ENCODE results near the gene PLEKHH2. TPM values are rescaled to one million over a fixed set of nuclear protein-coding genes. Genes with fewer than 3 reads are reported as not detected.

PLEKHH2 gene
- total RNA-seq, 1 donor from 2014 or later: 16.2 TPM

DNA sequence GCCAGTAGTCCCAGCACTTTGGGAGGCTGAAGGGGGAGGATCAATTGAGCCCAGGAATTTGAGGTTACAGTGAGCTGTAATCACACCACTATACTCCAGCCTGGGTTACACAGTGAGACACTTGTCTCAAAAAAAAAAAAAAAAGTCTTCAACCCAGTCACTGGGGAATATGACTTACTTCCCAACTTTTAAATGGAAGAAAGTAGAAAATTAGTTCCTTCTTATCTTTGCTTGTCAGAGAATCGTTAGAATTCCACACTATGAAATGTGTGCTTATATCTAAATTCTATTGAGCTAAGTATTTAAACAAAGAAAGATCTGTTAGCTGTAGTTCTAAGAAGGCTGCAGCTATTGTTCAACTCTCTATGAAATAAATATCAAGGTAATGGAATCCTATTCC lies 159.1 kb downstream of the PLEKHH2 start:
- peaks cover 0 to 18% (median 8%) of the 10 kb centered on the region in 3 donors for H3K36me3 ChIP-seq (ENCODE audit: control insufficient read depth in 3 of 3, insufficient read depth in 3 of 3, low read length in 3 of 3)
- H3K9ac ChIP-seq (ENCODE audit: low read depth in 1 of 3, low read length in 3 of 3): no peak overlapping the region
- H3K4me1 ChIP-seq (ENCODE audit: control insufficient read depth in 3 of 3, insufficient read depth in 3 of 3, low read length in 3 of 3): no peaks in the 10 kb centered on the region
- H3K27ac ChIP-seq (ENCODE audit: low read depth, low read length): no peak overlapping the region
- H3K4me3 ChIP-seq (ENCODE audit: low read length in 3 of 3): no peak overlapping the region
- no peaks in the 10 kb centered on the region for H3K9me3 ChIP-seq (ENCODE audit: control insufficient read depth in 3 of 3, low read length in 3 of 3)
- no peaks in the 10 kb centered on the region for H3K27me3 ChIP-seq (ENCODE audit: control insufficient read depth in 3 of 3, insufficient read depth in 3 of 3, low read length in 3 of 3)

GRCh38 chr2:43798300-43798699 lies 161.2 kb downstream of the PLEKHH2 start:
- H3K36me3 ChIP-seq (ENCODE audit: control insufficient read depth in 3 of 3, insufficient read depth in 3 of 3, low read length in 3 of 3): peaks cover 0 to 20% (median 4%) of the 10 kb centered on the region in 3 donors
- H3K9me3 ChIP-seq (ENCODE audit: control insufficient read depth in 3 of 3, low read length in 3 of 3): no peaks in the 10 kb centered on the region
- no peak overlapping the region for H3K4me3 ChIP-seq (ENCODE audit: low read length in 3 of 3)
- H3K4me1 ChIP-seq (ENCODE audit: control insufficient read depth in 3 of 3, insufficient read depth in 3 of 3, low read length in 3 of 3): no peaks in the 10 kb centered on the region
- no peak overlapping the region for H3K9ac ChIP-seq (ENCODE audit: low read depth in 1 of 3, low read length in 3 of 3)
- H3K27ac ChIP-seq (ENCODE audit: low read depth, low read length): no peak overlapping the region
- H3K27me3 ChIP-seq (ENCODE audit: control insufficient read depth in 3 of 3, insufficient read depth in 3 of 3, low read length in 3 of 3): no peaks in the 10 kb centered on the region

GRCh38 chr2:43800894-43801293 lies 163.8 kb downstream of the PLEKHH2 start:
- Histone ChIP-seq H3K4me1 (ENCODE audit: control insufficient read depth in 3 of 3, insufficient read depth in 3 of 3, low read length in 3 of 3) (no peaks in the 10 kb centered on the region), H3K27ac (ENCODE audit: low read depth, low read length) (no peak overlapping the region), H3K9ac (ENCODE audit: low read depth in 1 of 3, low read length in 3 of 3) (no peak overlapping the region), H3K4me3 (ENCODE audit: low read length in 3 of 3) (no peak overlapping the region), H3K36me3 (ENCODE audit: control insufficient read depth in 3 of 3, insufficient read depth in 3 of 3, low read length in 3 of 3) (peaks cover 2 to 25% (median 4%) of the 10 kb centered on the region in 3 donors), H3K27me3 (ENCODE audit: control insufficient read depth in 3 of 3, insufficient read depth in 3 of 3, low read length in 3 of 3) (no peaks in the 10 kb centered on the region), H3K9me3 (ENCODE audit: control insufficient read depth in 3 of 3, low read length in 3 of 3) (no peaks in the 10 kb centered on the region)

DNA sequence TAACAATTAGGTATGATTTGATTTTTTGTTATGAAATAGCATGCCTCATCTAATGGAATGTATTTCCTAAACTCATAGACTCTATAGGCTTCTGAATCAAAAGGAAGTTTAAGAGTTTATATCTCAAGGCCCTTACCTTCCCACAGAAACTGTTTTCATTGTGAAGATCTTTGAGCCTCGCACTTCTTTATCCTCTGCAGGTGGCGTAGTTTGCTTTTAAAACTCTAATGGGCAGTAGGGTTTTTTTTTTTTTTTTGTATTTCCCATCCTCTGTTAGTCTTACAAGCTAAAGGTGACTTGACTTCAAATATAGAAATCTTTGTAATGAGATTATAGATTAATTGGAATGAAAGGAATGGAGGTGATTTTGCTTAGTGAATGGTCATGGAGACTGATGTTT lies 165.1 kb downstream of the PLEKHH2 start:
- H3K4me3 ChIP-seq (ENCODE audit: low read length in 3 of 3): no peak overlapping the region
- peaks cover 2 to 18% (median 7%) of the 10 kb centered on the region in 3 donors for H3K36me3 ChIP-seq (ENCODE audit: control insufficient read depth in 3 of 3, insufficient read depth in 3 of 3, low read length in 3 of 3)
- no peak overlapping the region for H3K9ac ChIP-seq (ENCODE audit: low read depth in 1 of 3, low read length in 3 of 3)
- no peaks in the 10 kb centered on the region for H3K9me3 ChIP-seq (ENCODE audit: control insufficient read depth in 3 of 3, low read length in 3 of 3)
- H3K27me3 ChIP-seq (ENCODE audit: control insufficient read depth in 3 of 3, insufficient read depth in 3 of 3, low read length in 3 of 3): no peaks in the 10 kb centered on the region
- no peaks in the 10 kb centered on the region for H3K4me1 ChIP-seq (ENCODE audit: control insufficient read depth in 3 of 3, insufficient read depth in 3 of 3, low read length in 3 of 3)
- H3K27ac ChIP-seq (ENCODE audit: low read depth, low read length): no peak overlapping the region

DNA sequence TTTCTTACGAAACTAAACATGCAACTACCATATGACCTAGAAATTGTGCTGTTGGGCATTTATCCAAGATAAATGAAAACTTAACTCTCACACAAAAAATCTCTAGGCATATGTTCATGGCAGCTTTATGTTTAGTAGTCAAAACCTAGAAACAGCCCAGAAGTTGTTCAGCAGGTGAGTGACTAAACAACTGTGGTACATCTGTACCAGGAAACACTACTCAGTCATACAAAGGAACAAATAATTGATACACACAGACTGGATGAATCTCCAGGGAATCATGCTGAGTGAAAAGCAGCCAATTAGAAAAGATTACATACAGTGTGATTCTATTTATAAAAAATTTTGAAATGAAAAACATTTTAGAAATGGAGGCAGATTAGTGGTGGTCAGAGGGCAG lies 166.1 kb downstream of the PLEKHH2 start:
- H3K9ac ChIP-seq (ENCODE audit: low read depth in 1 of 3, low read length in 3 of 3): no peak overlapping the region
- H3K27ac ChIP-seq (ENCODE audit: low read depth, low read length): no peak overlapping the region
- no peaks in the 10 kb centered on the region for H3K9me3 ChIP-seq (ENCODE audit: control insufficient read depth in 3 of 3, low read length in 3 of 3)
- H3K4me1 ChIP-seq (ENCODE audit: control insufficient read depth in 3 of 3, insufficient read depth in 3 of 3, low read length in 3 of 3): no peaks in the 10 kb centered on the region
- H3K36me3 ChIP-seq (ENCODE audit: control insufficient read depth in 3 of 3, insufficient read depth in 3 of 3, low read length in 3 of 3): peaks cover 2 to 17% (median 7%) of the 10 kb centered on the region in 3 donors
- H3K4me3 ChIP-seq (ENCODE audit: low read length in 3 of 3): no peak overlapping the region
- H3K27me3 ChIP-seq (ENCODE audit: control insufficient read depth in 3 of 3, insufficient read depth in 3 of 3, low read length in 3 of 3): no peaks in the 10 kb centered on the region

DNA sequence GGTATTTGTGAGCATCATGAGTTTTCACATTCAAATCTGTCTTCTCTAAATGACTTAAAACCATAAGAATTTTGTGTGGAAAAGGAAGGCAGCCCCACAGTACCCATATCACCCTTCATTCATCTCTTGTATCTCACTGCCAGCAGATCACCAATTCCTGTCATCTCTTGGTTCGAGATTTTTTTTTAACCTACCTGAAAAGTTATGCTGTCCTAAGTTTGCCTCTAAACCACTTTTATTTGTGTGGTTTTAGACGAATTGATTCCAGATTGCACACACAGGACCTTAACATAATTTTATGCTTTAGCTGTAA lies 169.6 kb downstream of the PLEKHH2 start:
- H3K36me3 ChIP-seq (ENCODE audit: control insufficient read depth in 3 of 3, insufficient read depth in 3 of 3, low read length in 3 of 3): peaks cover 2 to 32% (median 19%) of the 10 kb centered on the region in 3 donors
- H3K27ac ChIP-seq (ENCODE audit: low read depth, low read length): no peak overlapping the region
- no peaks in the 10 kb centered on the region for H3K9me3 ChIP-seq (ENCODE audit: control insufficient read depth in 3 of 3, low read length in 3 of 3)
- no peaks in the 10 kb centered on the region for H3K4me1 ChIP-seq (ENCODE audit: control insufficient read depth in 3 of 3, insufficient read depth in 3 of 3, low read length in 3 of 3)
- no peak overlapping the region for H3K9ac ChIP-seq (ENCODE audit: low read depth in 1 of 3, low read length in 3 of 3)
- H3K4me3 ChIP-seq (ENCODE audit: low read length in 3 of 3): no peak overlapping the region
- no peaks in the 10 kb centered on the region for H3K27me3 ChIP-seq (ENCODE audit: control insufficient read depth in 3 of 3, insufficient read depth in 3 of 3, low read length in 3 of 3)

GRCh38 chr2:43810452-43810851 lies 173.4 kb downstream of the PLEKHH2 start:
- Histone ChIP-seq H3K9ac (ENCODE audit: low read depth in 1 of 3, low read length in 3 of 3) (no peak overlapping the region), H3K4me3 (ENCODE audit: low read length in 3 of 3) (no peak overlapping the region), H3K27ac (ENCODE audit: low read depth, low read length) (no peak overlapping the region), H3K36me3 (ENCODE audit: control insufficient read depth in 3 of 3, insufficient read depth in 3 of 3, low read length in 3 of 3) (peaks cover 0 to 24% (median 15%) of the 10 kb centered on the region in 3 donors), H3K27me3 (ENCODE audit: control insufficient read depth in 3 of 3, insufficient read depth in 3 of 3, low read length in 3 of 3) (no peaks in the 10 kb centered on the region), H3K9me3 (ENCODE audit: control insufficient read depth in 3 of 3, low read length in 3 of 3) (no peaks in the 10 kb centered on the region), H3K4me1 (ENCODE audit: control insufficient read depth in 3 of 3, insufficient read depth in 3 of 3, low read length in 3 of 3) (no peaks in the 10 kb centered on the region)

DNA sequence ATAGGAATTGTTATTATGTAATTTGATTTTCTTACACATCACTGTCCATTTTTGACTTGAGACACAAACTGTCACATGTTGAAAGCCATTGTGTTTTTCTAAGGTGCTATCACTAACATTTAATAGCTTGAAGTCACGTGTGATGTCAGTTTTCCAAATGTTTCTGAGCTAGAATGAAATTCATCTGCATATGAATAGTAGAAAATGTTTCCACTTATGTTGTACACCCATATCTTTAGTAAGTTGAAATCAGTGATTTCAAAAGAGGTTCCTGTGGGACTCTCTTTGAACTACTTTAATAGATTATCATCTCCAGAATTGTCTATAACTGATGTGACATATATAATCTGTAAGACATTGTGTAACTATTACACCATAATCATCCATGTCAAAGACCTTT lies 173.8 kb downstream of the PLEKHH2 start:
- Histone ChIP-seq H3K27me3 (ENCODE audit: control insufficient read depth in 3 of 3, insufficient read depth in 3 of 3, low read length in 3 of 3) (no peaks in the 10 kb centered on the region), H3K36me3 (ENCODE audit: control insufficient read depth in 3 of 3, insufficient read depth in 3 of 3, low read length in 3 of 3) (peaks cover 0 to 22% (median 15%) of the 10 kb centered on the region in 3 donors), H3K4me1 (ENCODE audit: control insufficient read depth in 3 of 3, insufficient read depth in 3 of 3, low read length in 3 of 3) (no peaks in the 10 kb centered on the region), H3K9ac (ENCODE audit: low read depth in 1 of 3, low read length in 3 of 3) (no peak overlapping the region), H3K4me3 (ENCODE audit: low read length in 3 of 3) (no peak overlapping the region), H3K27ac (ENCODE audit: low read depth, low read length) (no peak overlapping the region), H3K9me3 (ENCODE audit: control insufficient read depth in 3 of 3, low read length in 3 of 3) (no peaks in the 10 kb centered on the region)

DNA sequence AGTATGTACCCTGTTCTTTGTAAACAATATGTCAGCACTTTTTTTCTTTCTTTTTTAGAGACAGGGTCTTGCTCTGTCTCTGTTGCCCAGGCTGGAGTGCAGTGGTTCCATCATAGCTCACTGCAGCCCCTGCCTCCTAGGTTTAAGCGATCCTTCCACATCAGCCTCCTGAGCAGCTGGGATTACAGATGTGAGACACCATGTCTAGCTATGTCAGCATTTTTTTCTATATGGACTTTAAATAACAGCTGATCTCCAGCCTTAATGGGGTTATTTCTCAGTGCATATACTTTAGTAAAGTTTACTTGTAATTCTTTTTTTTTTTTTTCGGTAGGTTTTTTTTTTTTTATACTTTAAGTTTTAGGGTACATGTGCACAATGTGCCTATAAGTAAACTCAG lies 174.9 kb downstream of the PLEKHH2 start:
- H3K27me3 ChIP-seq (ENCODE audit: control insufficient read depth in 3 of 3, insufficient read depth in 3 of 3, low read length in 3 of 3): no peaks in the 10 kb centered on the region
- H3K4me1 ChIP-seq (ENCODE audit: control insufficient read depth in 3 of 3, insufficient read depth in 3 of 3, low read length in 3 of 3): no peaks in the 10 kb centered on the region
- peaks cover 0 to 16% (median 13%) of the 10 kb centered on the region in 3 donors for H3K36me3 ChIP-seq (ENCODE audit: control insufficient read depth in 3 of 3, insufficient read depth in 3 of 3, low read length in 3 of 3)
- no peaks in the 10 kb centered on the region for H3K9me3 ChIP-seq (ENCODE audit: control insufficient read depth in 3 of 3, low read length in 3 of 3)
- no peak overlapping the region for H3K9ac ChIP-seq (ENCODE audit: low read depth in 1 of 3, low read length in 3 of 3)
- H3K4me3 ChIP-seq (ENCODE audit: low read length in 3 of 3): no peak overlapping the region
- no peak overlapping the region for H3K27ac ChIP-seq (ENCODE audit: low read depth, low read length)

DNA sequence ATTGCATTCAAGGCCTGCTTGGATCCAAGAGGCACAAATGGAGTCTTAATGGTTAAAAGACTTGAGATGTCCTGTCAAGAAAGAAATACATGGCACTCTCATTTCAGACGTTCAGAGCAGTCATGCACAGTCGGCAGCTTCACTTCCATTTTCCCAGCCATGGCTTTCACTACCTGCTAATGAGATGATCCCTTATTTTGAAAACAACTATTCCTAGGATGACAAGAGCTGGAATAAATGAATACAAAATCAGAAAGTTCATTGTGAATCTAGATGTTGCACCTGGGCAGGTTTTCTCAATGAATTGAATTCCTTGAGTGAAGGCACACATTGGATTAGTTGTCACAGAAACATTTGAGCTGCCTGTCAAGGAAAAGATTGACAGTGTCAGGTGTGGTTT lies 175.9 kb downstream of the PLEKHH2 start:
- Histone ChIP-seq H3K36me3 (ENCODE audit: control insufficient read depth in 3 of 3, insufficient read depth in 3 of 3, low read length in 3 of 3) (peaks cover 0 to 16% (median 11%) of the 10 kb centered on the region in 3 donors), H3K9me3 (ENCODE audit: control insufficient read depth in 3 of 3, low read length in 3 of 3) (no peaks in the 10 kb centered on the region), H3K4me1 (ENCODE audit: control insufficient read depth in 3 of 3, insufficient read depth in 3 of 3, low read length in 3 of 3) (no peaks in the 10 kb centered on the region), H3K9ac (ENCODE audit: low read depth in 1 of 3, low read length in 3 of 3) (no peak overlapping the region), H3K4me3 (ENCODE audit: low read length in 3 of 3) (no peak overlapping the region), H3K27me3 (ENCODE audit: control insufficient read depth in 3 of 3, insufficient read depth in 3 of 3, low read length in 3 of 3) (no peaks in the 10 kb centered on the region), H3K27ac (ENCODE audit: low read depth, low read length) (no peak overlapping the region)

DNA sequence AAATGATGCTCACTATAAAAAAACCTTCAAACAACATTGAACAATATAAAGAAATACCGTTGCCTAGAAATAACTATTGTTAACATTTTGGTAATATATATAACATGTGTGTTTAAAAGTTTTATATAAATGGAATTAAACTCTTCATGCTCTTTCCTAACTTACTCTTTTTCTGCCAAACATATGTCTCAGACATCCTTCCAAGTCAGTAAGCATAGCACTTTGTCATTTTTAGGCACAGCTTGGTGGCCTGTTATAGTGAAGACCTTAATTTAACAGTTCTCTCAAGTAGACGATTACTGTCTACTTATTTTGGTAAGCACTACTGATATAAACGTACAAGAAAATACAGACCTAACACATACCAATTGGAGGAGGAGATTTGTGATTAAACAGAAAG lies 177.7 kb downstream of the PLEKHH2 start:
- no peak overlapping the region for H3K4me3 ChIP-seq (ENCODE audit: low read length in 3 of 3)

More for the DNA sequence above, 177.7 kb downstream of the PLEKHH2 start:
- Histone ChIP-seq H3K4me1 (ENCODE audit: control insufficient read depth in 3 of 3, insufficient read depth in 3 of 3, low read length in 3 of 3) (no peaks in the 10 kb centered on the region), H3K27ac (ENCODE audit: low read depth, low read length) (no peak overlapping the region), H3K9me3 (ENCODE audit: control insufficient read depth in 3 of 3, low read length in 3 of 3) (no peaks in the 10 kb centered on the region), H3K27me3 (ENCODE audit: control insufficient read depth in 3 of 3, insufficient read depth in 3 of 3, low read length in 3 of 3) (no peaks in the 10 kb centered on the region), H3K9ac (ENCODE audit: low read depth in 1 of 3, low read length in 3 of 3) (no peak overlapping the region), H3K36me3 (ENCODE audit: control insufficient read depth in 3 of 3, insufficient read depth in 3 of 3, low read length in 3 of 3) (peaks cover 0 to 9% (median 8%) of the 10 kb centered on the region in 3 donors)
